ENCODE results near the gene PSME2.

PSME2 gene

GRCh38 chr14:24146978-24147760 is 759 bp upstream of the PSME2 start, which contains the start of gene RNF31 (continued):
- TF ChIP-seq ZNF24 (tag by site-specific recombination; IDR thresholded peaks at IDR 0.05) (no peak), ZNF280D (tag by site-specific recombination; IDR thresholded peaks at IDR 0.05) (no peak), ZNF311 (tag by site-specific recombination; IDR thresholded peaks at IDR 0.05; ENCODE audit: borderline replicate concordance) (no peak), SETDB1 (IDR thresholded peaks at IDR 0.05; ENCODE audit: insufficient read length, low read length) (no peak), ZBTB49 (tag by site-specific recombination; IDR thresholded peaks at IDR 0.05; ENCODE audit: low read depth) (no peak), KLF17 (tag by site-specific recombination; IDR thresholded peaks at IDR 0.05) (peak; percentile 78; the same call in 1 of the 2 replicates), ZNF621 (tag by site-specific recombination; IDR thresholded peaks at IDR 0.05) (no peak), SP7 (tag by site-specific recombination; IDR thresholded peaks at IDR 0.05) (peak; percentile 53), SCRT1 (tag by site-specific recombination; IDR thresholded peaks at IDR 0.05; ENCODE audit: borderline replicate concordance) (no peak), PBX3 (CRISPR knock-in tag; IDR thresholded peaks at IDR 0.05) (no peak), ZNF16 (tag by site-specific recombination; IDR thresholded peaks at IDR 0.05; ENCODE audit: low read depth) (no peak), ZNF529 (tag by site-specific recombination; IDR thresholded peaks at IDR 0.05; ENCODE audit: insufficient replicate concordance) (no peak), ZNF670 (tag by site-specific recombination; IDR thresholded peaks at IDR 0.05; ENCODE audit: low read depth) (no peak), ATF2 (tag by site-specific recombination; IDR thresholded peaks at IDR 0.05; ENCODE audit: low read depth) (no peak), ZBTB21 (tag by site-specific recombination; IDR thresholded peaks at IDR 0.05) (no peak), YY1 (tag by site-specific recombination; IDR thresholded peaks at IDR 0.05) (no peak), ZFP37 (tag by site-specific recombination; IDR thresholded peaks at IDR 0.05) (no peak), ZSCAN4 (tag by site-specific recombination; IDR thresholded peaks at IDR 0.05) (no peak), ZNF664 (tag by site-specific recombination; IDR thresholded peaks at IDR 0.05) (no peak), ZNF112 (tag by site-specific recombination; IDR thresholded peaks at IDR 0.05) (no peak), ZNF221 (tag by site-specific recombination; IDR thresholded peaks at IDR 0.05; ENCODE audit: borderline replicate concordance) (no peak), KLF8 (tag by site-specific recombination; IDR thresholded peaks at IDR 0.05) (peak; percentile 69; the same call in 1 of the 2 replicates), ZBTB6 (tag by site-specific recombination; IDR thresholded peaks at IDR 0.05) (no peak), ZNF214 (tag by site-specific recombination; IDR thresholded peaks at IDR 0.05; ENCODE audit: borderline replicate concordance) (no peak)
